Measurements from ENCODE around the gene RAD51B.

- TF ChIP-seq ZNF274 (IDR thresholded peaks at IDR 0.05; ENCODE audit: low read depth, low read length): no peak
- TF ChIP-seq YY1 (IDR thresholded peaks at IDR 0.05; ENCODE audit: insufficient read depth, insufficient read length): no peak
- no peak for TF ChIP-seq SUZ12 (IDR thresholded peaks at IDR 0.05; ENCODE audit: extremely low read depth, insufficient read depth, insufficient read length)
These were observed 806.8 kb downstream of the RAD51B start for GRCh38 chr14:68626386-68626785.
